Spleen (tissue), 11 donors: ENCODE measurements around the gene ANKRD11. TPM values are rescaled to one million over a fixed set of nuclear protein-coding genes. Genes with fewer than 3 reads are reported as not detected.

ENCODE experiments used
- DNase-seq: peaks from one replicate; pipeline ENCODE4 v3.0.0-alpha.2; 2020
- H3K27ac ChIP-seq, 8 donors: fragments of 200-600 bp; sonication (generic) in 7 of 8; 1 replicate in 4 of 8; 2 replicates in 4 of 8; pipeline versions ENCODE4 v1.5.0 to v1.8.0; 2016 to 2021; ENCODE audit warnings: inconsistent platforms in 4 of 8, mild to moderate bottlenecking in 4 of 8, moderate library complexity in 1 of 8
- H3K27me3 ChIP-seq, 7 donors: fragments of 200-600 bp; sonication (generic) in 6 of 7; replicated peaks in 1 of 7; 1 replicate in 4 of 7; 2 replicates in 3 of 7; pipeline versions ENCODE4 v1.5.0 to v1.8.0; 2016 to 2021; ENCODE audit warnings: inconsistent platforms in 3 of 7, mild to moderate bottlenecking in 1 of 7
- H3K36me3 ChIP-seq, 6 donors: fragments of 200-600 bp; sonication (generic) in 5 of 6; 1 replicate in 4 of 6; 2 replicates in 2 of 6; pipeline versions ENCODE4 v1.5.0 to v1.8.0; 2016 to 2021; ENCODE audit warnings: inconsistent platforms in 2 of 6
- H3K4me1 ChIP-seq, 6 donors: fragments of 200-600 bp; sonication (generic) in 5 of 6; 1 replicate in 3 of 6; 2 replicates in 3 of 6; pipeline versions ENCODE4 v1.5.0 to v1.8.0; 2016 to 2021; ENCODE audit warnings: inconsistent platforms in 3 of 6
- H3K4me3 ChIP-seq, 8 donors: fragments of 200-600 bp; sonication (generic) in 7 of 8; 1 replicate in 4 of 8; 2 replicates in 4 of 8; pipeline versions ENCODE4 v1.5.0 to v1.8.0; 2016 to 2021; ENCODE audit warnings: inconsistent platforms in 4 of 8, mild to moderate bottlenecking in 4 of 8, moderate library complexity in 2 of 8
- H3K9me3 ChIP-seq, 8 donors: fragments of 200-600 bp; sonication (generic) in 7 of 8; 1 replicate in 4 of 8; 2 replicates in 4 of 8; pipeline versions ENCODE4 v1.5.0 to v1.8.0; 2016 to 2021; ENCODE audit warnings: inconsistent platforms in 4 of 8
- POLR2A ChIP-seq, 3 donors: fragments of 450-650 bp; IDR thresholded peaks; one replicate each; pipeline ENCODE4 v1.5.1; 2017; ENCODE audit warnings: antibody characterized with exemption in 3 of 3, mild to moderate bottlenecking in 1 of 3
- POLR2AphosphoS5 ChIP-seq, 3 donors: sonication (generic); formaldehyde crosslinking; IDR thresholded peaks; one replicate each; pipeline ENCODE4 v1.5.1; 2017; ENCODE audit warnings: antibody characterized with exemption in 3 of 3
- WGBS, 5 donors: extraction: QIAGEN DNeasy Blood & Tissue Kit in 3 of 5; methylation state at CpG; one replicate each; pipeline versions ENCODE4 v1.1.5 to v1.1.7; 2013 to 2018; 5-methylcytosine and 5-hydroxymethylcytosine counted together
- intact Hi-C: fragments of 100-400 bp; cut with DNase I; formaldehyde crosslinking; loops from one replicate; pipeline ENCODE4 v1.15.0; 2023; ENCODE audit warnings: low total_unique reads
- polyA plus RNA-seq, 3 donors: library from polyadenylated mRNA; stranded (reverse); fragments of 200-250 nt; gene quantifications; one replicate each; pipeline ENCODE4 v1.2.1, GENCODE V29; 2013
- total RNA-seq, 7 donors: library from RNA; depleted of rRNA in 3 of 7; stranded (reverse); fragments of >200 nt in 3 of 7; fragmentation: NEBNext Ultra II Directional in 4 of 7; extraction: Animal tissue kit (Norgen Biotek cat#: 25700) in 4 of 7; gene quantifications; one replicate each; pipeline versions ENCODE4 v1.1.0 to v1.2.1, GENCODE V29; 2016 to 2021
- TF ChIP-seq, protein P1 (sequence below), 11 experiments: fragments of 200-600 bp in 7 of 11; fragments of 450-650 bp in 4 of 11; sonication (generic) in 4 of 11; IDR thresholded peaks in 8 of 11; conservative IDR thresholded peaks in 3 of 11; 1 replicate in 7 of 11; 2 replicates in 4 of 11; pipeline versions ENCODE4 v1.4.0 to v1.8.0; 2016 to 2021; ENCODE audit warnings: antibody characterized with exemption in 11 of 11, inconsistent platforms in 4 of 11, mild to moderate bottlenecking in 1 of 11
- donor health status: healthy with polysubstance abuse.
- donor health status: DM: no; HTN: no; CAD: no; lungs with moderate emphysema.
- donor health status: DM: no; HTN: no; CAD: no.
- donor health status: Bipolar disorder and iron deficiency.
- donor health status: healthy.
- donor health status: DM: no; HTN: no; CAD: no.
- donor health status: DM: yes; HTN: yes; CAD: no.

The ANKRD11 gene
- total and polyA plus RNA-seq, 10 donors, result 29.0 to 203 (median 128) TPM

DNA sequence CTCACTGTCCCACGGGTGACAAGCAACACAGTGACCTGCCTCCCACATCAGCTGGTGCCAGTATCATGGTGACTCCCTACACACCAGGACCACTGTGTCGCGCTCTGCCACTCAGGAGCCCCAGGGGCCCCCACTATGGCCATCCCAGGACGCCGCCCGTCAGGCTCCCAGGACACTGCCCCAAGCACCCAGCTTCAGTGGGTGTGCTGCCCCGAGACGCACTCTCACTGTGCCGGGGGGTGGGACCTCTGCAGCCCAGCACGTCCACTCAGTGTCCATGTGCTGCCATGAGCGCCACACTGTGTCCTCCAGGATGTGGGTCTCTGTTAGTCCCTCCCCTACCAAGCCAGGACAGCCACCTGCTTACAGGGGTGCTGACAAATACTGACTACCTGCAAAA, 152.4 kb downstream of the ANKRD11 start:
- peaks cover 27 to 100% (median 73%) of the 10 kb centered on the region in 6 donors for H3K4me1 ChIP-seq
- intact Hi-C loops, result loop anchor here (10.0 kb wide), 1 partner anchor 147 kb away; no protein-coding TSS in a partner anchor
- no peak overlapping the region for H3K4me3 ChIP-seq
- no peaks in the 10 kb centered on the region for H3K9me3 ChIP-seq
- no peak for TF ChIP-seq POLR2A (IDR thresholded peaks at IDR 0.05)
- TF ChIP-seq POLR2AphosphoS5 (IDR thresholded peaks at IDR 0.05), result peak in 1 of 3 donors; percentile 55
- DNase-seq, result no peak
- WGBS, 5 donors, result 92 to 99% (median 94%) methylated on average over 10 to 11 of the region's 11 CpGs
- H3K27ac ChIP-seq, result no peak overlapping the region
- H3K36me3 ChIP-seq, result peaks cover 0 to 10% (median 0%) of the 10 kb centered on the region in 6 donors
- no peaks in the 10 kb centered on the region for H3K27me3 ChIP-seq

DNA sequence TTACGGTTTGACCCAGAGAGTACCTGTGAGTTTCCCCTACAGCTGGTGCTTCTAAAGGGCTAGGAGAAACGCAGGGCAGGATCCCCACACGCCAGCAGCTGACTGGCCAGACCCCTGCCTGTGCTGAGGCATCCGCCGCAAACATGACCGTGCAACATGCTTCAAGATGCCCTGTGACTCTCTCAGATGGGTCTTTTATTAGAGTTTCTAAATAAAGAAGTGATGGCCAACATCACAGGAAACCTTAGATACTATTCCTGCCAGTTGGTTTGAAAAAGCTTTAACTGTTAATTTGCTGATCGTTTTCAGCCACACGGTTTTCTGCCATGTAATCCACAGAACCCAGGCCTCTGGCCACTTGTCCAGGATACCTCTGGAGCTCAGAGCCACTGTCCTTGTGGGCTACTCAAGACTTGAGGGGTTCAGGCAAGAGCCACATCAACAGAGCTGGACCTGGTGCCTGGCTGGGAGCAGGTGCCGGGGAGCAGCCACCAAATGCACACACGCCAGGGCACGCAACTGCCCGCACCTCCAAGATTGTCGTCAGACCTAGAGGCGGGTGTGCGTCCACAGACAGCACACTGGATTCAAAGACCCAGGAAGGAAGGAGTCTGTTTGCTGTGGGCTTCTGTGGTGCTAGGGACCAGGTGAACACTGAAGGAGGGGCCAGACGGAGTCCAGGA, 154.4 kb downstream of the ANKRD11 start:
- Histone ChIP-seq H3K9me3 (no peaks in the 10 kb centered on the region), H3K4me3 (no peak overlapping the region), H3K27me3 (no peaks in the 10 kb centered on the region), H3K4me1 (peaks cover 32 to 100% (median 78%) of the 10 kb centered on the region in 6 donors), H3K36me3 (no peaks in the 10 kb centered on the region), H3K27ac (peak overlapping the region in 1 of 8 donors; percentile 41)
- TF ChIP-seq, protein P1, sequence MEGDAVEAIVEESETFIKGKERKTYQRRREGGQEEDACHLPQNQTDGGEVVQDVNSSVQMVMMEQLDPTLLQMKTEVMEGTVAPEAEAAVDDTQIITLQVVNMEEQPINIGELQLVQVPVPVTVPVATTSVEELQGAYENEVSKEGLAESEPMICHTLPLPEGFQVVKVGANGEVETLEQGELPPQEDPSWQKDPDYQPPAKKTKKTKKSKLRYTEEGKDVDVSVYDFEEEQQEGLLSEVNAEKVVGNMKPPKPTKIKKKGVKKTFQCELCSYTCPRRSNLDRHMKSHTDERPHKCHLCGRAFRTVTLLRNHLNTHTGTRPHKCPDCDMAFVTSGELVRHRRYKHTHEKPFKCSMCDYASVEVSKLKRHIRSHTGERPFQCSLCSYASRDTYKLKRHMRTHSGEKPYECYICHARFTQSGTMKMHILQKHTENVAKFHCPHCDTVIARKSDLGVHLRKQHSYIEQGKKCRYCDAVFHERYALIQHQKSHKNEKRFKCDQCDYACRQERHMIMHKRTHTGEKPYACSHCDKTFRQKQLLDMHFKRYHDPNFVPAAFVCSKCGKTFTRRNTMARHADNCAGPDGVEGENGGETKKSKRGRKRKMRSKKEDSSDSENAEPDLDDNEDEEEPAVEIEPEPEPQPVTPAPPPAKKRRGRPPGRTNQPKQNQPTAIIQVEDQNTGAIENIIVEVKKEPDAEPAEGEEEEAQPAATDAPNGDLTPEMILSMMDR (IDR thresholded peaks at IDR 0.05 in 8 of 11, conservative IDR thresholded peaks at IDR 0.05 in 3 of 11), result no peak
- TF ChIP-seq POLR2AphosphoS5 (IDR thresholded peaks at IDR 0.05) (peak in 1 of 3 donors; percentile 14), POLR2A (IDR thresholded peaks at IDR 0.05) (no peak)
- intact Hi-C loops, result loop anchor here (10.0 kb wide), 1 partner anchor 149 kb away; no protein-coding TSS in a partner anchor
- 72 to 80% (median 74%) methylated on average over 15 to 16 of the region's 16 CpGs for WGBS, 5 donors
- no peak for DNase-seq

DNA sequence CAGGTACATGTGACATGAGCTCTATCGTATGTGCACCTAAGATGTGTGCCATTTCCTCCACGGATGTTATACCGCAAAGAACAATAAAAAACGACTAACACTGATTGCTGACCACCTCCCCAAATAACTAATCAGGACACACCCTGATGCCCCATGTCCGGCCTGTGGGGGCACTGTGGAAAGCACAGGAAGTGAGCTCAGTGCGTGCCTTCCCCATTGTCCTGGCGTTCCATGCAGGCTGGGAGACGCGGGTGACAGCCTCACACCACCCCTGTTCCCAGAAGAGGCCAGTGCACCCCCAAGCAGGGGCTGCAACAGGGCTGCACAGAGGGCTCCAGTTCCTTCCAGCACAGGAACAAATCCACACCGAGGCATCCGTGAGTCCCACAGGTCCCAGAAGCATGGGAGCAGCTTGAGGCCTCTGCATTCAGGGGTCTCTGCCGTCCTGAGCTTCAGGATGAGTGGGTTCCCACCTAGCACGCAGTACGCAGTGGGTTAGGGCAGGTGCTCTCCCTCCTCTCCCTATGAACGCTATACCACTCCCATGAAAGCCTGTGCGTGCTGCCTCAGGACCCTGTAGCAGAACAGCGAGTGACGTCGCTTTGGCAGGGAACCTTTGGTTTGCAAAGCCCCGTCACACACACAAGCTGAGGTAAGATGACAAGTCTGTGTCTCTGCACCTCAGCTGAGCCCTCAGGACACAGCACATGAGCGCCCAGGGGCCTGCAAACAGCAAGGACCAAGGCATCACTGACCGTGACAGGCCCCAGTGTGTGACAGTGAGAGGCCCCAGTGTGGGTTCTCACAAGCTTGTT, 155.2 kb downstream of the ANKRD11 start:
- no peak for DNase-seq
- H3K27me3 ChIP-seq, result no peaks in the 10 kb centered on the region
- no peak overlapping the region for H3K4me3 ChIP-seq
- TF ChIP-seq POLR2A (IDR thresholded peaks at IDR 0.05) (no peak), POLR2AphosphoS5 (IDR thresholded peaks at IDR 0.05) (no peak)
- TF ChIP-seq, protein P1 (IDR thresholded peaks at IDR 0.05 in 8 of 11, conservative IDR thresholded peaks at IDR 0.05 in 3 of 11), result no peak
- WGBS, 5 donors, result 67 to 79% (median 71%) methylated on average over 20 to 22 of the region's 22 CpGs
- H3K27ac ChIP-seq, result peak overlapping the region in 2 of 8 donors; percentile 24 to 41
- H3K4me1 ChIP-seq, result peaks cover 34 to 100% (median 81%) of the 10 kb centered on the region in 6 donors
- H3K36me3 ChIP-seq, result no peaks in the 10 kb centered on the region
- intact Hi-C loops, result loop anchor here (5.0 to 10.0 kb wide), 2 partner anchors 150 to 222 kb away; no protein-coding TSS in a partner anchor
- no peaks in the 10 kb centered on the region for H3K9me3 ChIP-seq

DNA sequence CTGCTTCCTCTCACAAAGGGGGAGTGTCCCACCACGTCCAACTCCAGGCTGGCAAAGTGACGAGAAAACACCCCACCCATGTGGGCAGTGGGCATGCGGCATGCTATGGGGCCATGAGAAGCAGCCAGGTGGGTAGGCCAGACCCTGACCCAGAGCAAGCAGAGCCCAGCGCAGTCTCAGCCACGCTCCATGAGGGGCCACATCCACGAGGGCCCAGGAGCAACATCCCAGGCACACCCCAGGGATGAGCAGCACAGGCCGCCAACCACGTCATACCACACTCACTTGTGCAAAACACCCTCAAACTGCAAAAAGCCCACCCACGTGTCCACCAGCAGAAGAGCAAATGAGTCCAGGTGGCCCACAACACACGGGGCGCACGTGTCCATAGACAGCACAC, 155.9 kb downstream of the ANKRD11 start:
- Histone ChIP-seq H3K27ac (peak overlapping the region in 3 of 8 donors; percentile 41 to 52 (median 46)), H3K4me3 (no peak overlapping the region), H3K4me1 (peaks cover 36 to 100% (median 82%) of the 10 kb centered on the region in 6 donors), H3K36me3 (no peaks in the 10 kb centered on the region), H3K27me3 (no peaks in the 10 kb centered on the region), H3K9me3 (no peaks in the 10 kb centered on the region)
- TF ChIP-seq POLR2AphosphoS5 (IDR thresholded peaks at IDR 0.05), result no peak
- TF ChIP-seq, protein P1 (IDR thresholded peaks at IDR 0.05 in 8 of 11, conservative IDR thresholded peaks at IDR 0.05 in 3 of 11), result no peak
- TF ChIP-seq POLR2A (IDR thresholded peaks at IDR 0.05), result no peak
- DNase-seq, result no peak
- intact Hi-C loops, result loop anchor here (5.0 to 10.0 kb wide), 2 partner anchors 150 to 223 kb away; no protein-coding TSS in a partner anchor
- 72 to 85% (median 81%) methylated on average over 10 to 12 of the region's 12 CpGs for WGBS, 5 donors
